ENCODE measurements around the gene MRPL44.
A peak's percentile ranks its signal among the peaks of the same experiment; 100 is the strongest.

MRPL44 gene

GRCh38 chr2:223957092-223957851, at the start of gene MRPL44:
MRPL44 (plus strand) TSS chr2:223957463; CDS start chr2:223957473, 10 bp downstream.
- peak; percentile 69 for DNase-seq (ENCODE audit: low read depth, low spot score)

GRCh38 chr2:223908304-223908998, 48.8 kb upstream of the MRPL44 start:
- DNase-seq (ENCODE audit: low read depth, low spot score): no peak

- no peak for DNase-seq (ENCODE audit: low read depth, low spot score)
Measured at GRCh38 chr2:223909001-223909741, 48.1 kb upstream of the MRPL44 start.

- DNase-seq (ENCODE audit: low read depth, low spot score): no peak
Measured at GRCh38 chr2:223914324-223914723, 42.9 kb upstream of the MRPL44 start.

GRCh38 chr2:223915071-223915470, 42.2 kb upstream of the MRPL44 start:
- no peak for DNase-seq (ENCODE audit: low read depth, low spot score)

- DNase-seq (ENCODE audit: low read depth, low spot score): no peak
Measured at GRCh38 chr2:223916181-223916920, 40.9 kb upstream of the MRPL44 start.

- DNase-seq (ENCODE audit: low read depth, low spot score): no peak
Measured at GRCh38 chr2:223918671-223919134, 38.6 kb upstream of the MRPL44 start.

- DNase-seq (ENCODE audit: low read depth, low spot score): no peak
Measured at GRCh38 chr2:223920109-223920508, 37.2 kb upstream of the MRPL44 start.

GRCh38 chr2:223921204-223921603, 36.1 kb upstream of the MRPL44 start:
- DNase-seq (ENCODE audit: low read depth, low spot score): no peak

GRCh38 chr2:223922308-223922707, 35.0 kb upstream of the MRPL44 start:
- no peak for DNase-seq (ENCODE audit: low read depth, low spot score)

- no peak for DNase-seq (ENCODE audit: low read depth, low spot score)
Measured at GRCh38 chr2:223923976-223924375, 33.3 kb upstream of the MRPL44 start.

- no peak for DNase-seq (ENCODE audit: low read depth, low spot score)
Measured at GRCh38 chr2:223925106-223925505, 32.2 kb upstream of the MRPL44 start.

GRCh38 chr2:223928113-223929006, 28.9 kb upstream of the MRPL44 start:
- no peak for DNase-seq (ENCODE audit: low read depth, low spot score)

- DNase-seq (ENCODE audit: low read depth, low spot score): no peak
Measured at GRCh38 chr2:223929571-223930102, 27.6 kb upstream of the MRPL44 start.

- DNase-seq (ENCODE audit: low read depth, low spot score): no peak
Measured at GRCh38 chr2:223930103-223930976, 26.9 kb upstream of the MRPL44 start.

- DNase-seq (ENCODE audit: low read depth, low spot score): no peak
Measured at GRCh38 chr2:223932816-223933800, 24.2 kb upstream of the MRPL44 start.

GRCh38 chr2:223934870-223935269, 22.4 kb upstream of the MRPL44 start:
- no peak for DNase-seq (ENCODE audit: low read depth, low spot score)
